Activated naive CD8-positive, alpha-beta T cell treated with anti-CD3 and anti-CD28 coated beads, Interleukin-2, amount 50 U/mL, for 24 hours (primary cell): Measurements from ENCODE around the gene MUC5B.
"Not testable (repeated sequence)": the region's sequence is repeated elsewhere in the genome, so short reads cannot be mapped to it uniquely, and the experiment has no call there.

Experiments
- ATAC-seq: fragments of 150-1000 bp; cut with Tn5 transposase; one replicate; pipeline ENCODE4 v1.10.0; 2021
- DNase-seq: peaks from one replicate; pipeline ENCODE4 v3.0.0; 2021
- H3K27ac Mint-ChIP-seq: one replicate; pipeline ENCODE4 v1.8.0; 2021; ENCODE audit warnings: mild to moderate bottlenecking, mixed read lengths
- H3K27me3 Mint-ChIP-seq: one replicate; pipeline ENCODE4 v1.8.0; 2021; ENCODE audit warnings: mixed read lengths
- H3K36me3 Mint-ChIP-seq: one replicate; pipeline ENCODE4 v1.8.0; 2021; ENCODE audit warnings: low read depth, mixed read lengths
- H3K4me1 Mint-ChIP-seq: one replicate; pipeline ENCODE4 v1.8.0; 2021; ENCODE audit warnings: mixed read lengths
- H3K4me3 Mint-ChIP-seq: one replicate; pipeline ENCODE4 v1.8.0; 2021; ENCODE audit warnings: mild to moderate bottlenecking, moderate library complexity, mixed read lengths
- H3K9me3 Mint-ChIP-seq: one replicate; pipeline ENCODE4 v1.8.0; 2021; ENCODE audit warnings: mixed read lengths

The MUC5B gene

GRCh38 chr11:1206391-1207271 lies 16.2 kb upstream of the MUC5B start:
- peaks cover 7% of the 10 kb centered on the region for H3K27me3 Mint-ChIP-seq

GRCh38 chr11:1207401-1208143 lies 15.3 kb upstream of the MUC5B start:
- no peaks in the 10 kb centered on the region for H3K4me1 Mint-ChIP-seq
- H3K36me3 Mint-ChIP-seq = peaks cover 2% of the 10 kb centered on the region
- peaks cover 16% of the 10 kb centered on the region for H3K9me3 Mint-ChIP-seq
- no peak overlapping the region for H3K4me3 Mint-ChIP-seq
- H3K27ac Mint-ChIP-seq = no peak overlapping the region
- DNase-seq (no peak), ATAC-seq (no peak)
- peaks cover 9% of the 10 kb centered on the region for H3K27me3 Mint-ChIP-seq

More at GRCh38 chr11:1206391-1207271, 16.2 kb upstream of the MUC5B start:
- peaks cover 2% of the 10 kb centered on the region for H3K36me3 Mint-ChIP-seq
- no peak overlapping the region for H3K27ac Mint-ChIP-seq
- peaks cover 7% of the 10 kb centered on the region for H3K9me3 Mint-ChIP-seq
- no peak overlapping the region for H3K4me3 Mint-ChIP-seq
- H3K4me1 Mint-ChIP-seq = no peaks in the 10 kb centered on the region
- DNase-seq = no peak
- ATAC-seq = no peak

- no peak overlapping the region for H3K4me3 Mint-ChIP-seq
Measured at GRCh38 chr11:1208144-1208393, 14.8 kb upstream of the MUC5B start.

GRCh38 chr11:1208394-1209261 lies 14.2 kb upstream of the MUC5B start:
- no peak overlapping the region for H3K27ac Mint-ChIP-seq
- no peaks in the 10 kb centered on the region for H3K4me1 Mint-ChIP-seq
- peaks cover 5% of the 10 kb centered on the region for H3K36me3 Mint-ChIP-seq
- peaks cover 14% of the 10 kb centered on the region for H3K27me3 Mint-ChIP-seq
- ATAC-seq (no peak), DNase-seq (no peak)
- no peak overlapping the region for H3K4me3 Mint-ChIP-seq
- peaks cover 25% of the 10 kb centered on the region for H3K9me3 Mint-ChIP-seq

More at GRCh38 chr11:1208144-1208393, 14.8 kb upstream of the MUC5B start:
- peaks cover 10% of the 10 kb centered on the region for H3K27me3 Mint-ChIP-seq
- H3K4me1 Mint-ChIP-seq = no peaks in the 10 kb centered on the region
- H3K9me3 Mint-ChIP-seq = peaks cover 19% of the 10 kb centered on the region
- H3K36me3 Mint-ChIP-seq = peaks cover 3% of the 10 kb centered on the region
- no peak for DNase-seq
- H3K27ac Mint-ChIP-seq = no peak overlapping the region
- no peak for ATAC-seq

GRCh38 chr11:1209371-1210057 lies 13.4 kb upstream of the MUC5B start:
- no peak overlapping the region for H3K27ac Mint-ChIP-seq

GRCh38 chr11:1211838-1212237 lies 11.0 kb upstream of the MUC5B start:
- Mint-ChIP-seq H3K36me3 (peaks cover 5% of the 10 kb centered on the region), H3K4me3 (no peak overlapping the region), H3K27me3 (peaks cover 20% of the 10 kb centered on the region), H3K27ac (no peak overlapping the region), H3K4me1 (no peaks in the 10 kb centered on the region), H3K9me3 (peaks cover 26% of the 10 kb centered on the region)
- no peak for DNase-seq
- ATAC-seq = no peak

More at GRCh38 chr11:1209371-1210057, 13.4 kb upstream of the MUC5B start:
- no peak for ATAC-seq
- no peak for DNase-seq
- peaks cover 5% of the 10 kb centered on the region for H3K36me3 Mint-ChIP-seq
- H3K4me1 Mint-ChIP-seq = no peaks in the 10 kb centered on the region
- no peak overlapping the region for H3K4me3 Mint-ChIP-seq
- peaks cover 16% of the 10 kb centered on the region for H3K27me3 Mint-ChIP-seq
- peaks cover 26% of the 10 kb centered on the region for H3K9me3 Mint-ChIP-seq

- H3K4me1 Mint-ChIP-seq, H3K36me3 Mint-ChIP-seq, H3K27ac Mint-ChIP-seq, DNase-seq, H3K4me3 Mint-ChIP-seq, ATAC-seq: not testable (repeated sequence)
- Mint-ChIP-seq H3K27me3 (peaks cover 16% of the 10 kb centered on the region), H3K9me3 (peaks cover 26% of the 10 kb centered on the region)
Measured at GRCh38 chr11:1215826-1216225, 7.0 kb upstream of the MUC5B start.

GRCh38 chr11:1217151-1217550 lies 5.7 kb upstream of the MUC5B start:
- no peak for DNase-seq
- Mint-ChIP-seq H3K36me3 (peaks cover 3% of the 10 kb centered on the region), H3K4me3 (no peak overlapping the region), H3K4me1 (no peaks in the 10 kb centered on the region), H3K27ac (no peak overlapping the region), H3K9me3 (peaks cover 14% of the 10 kb centered on the region), H3K27me3 (peaks cover 18% of the 10 kb centered on the region)
- no peak for ATAC-seq

GRCh38 chr11:1218256-1218787 lies 4.5 kb upstream of the MUC5B start:
- no peak for DNase-seq
- Mint-ChIP-seq H3K27me3 (peaks cover 12% of the 10 kb centered on the region), H3K36me3 (no peaks in the 10 kb centered on the region), H3K4me1 (no peaks in the 10 kb centered on the region), H3K4me3 (no peak overlapping the region), H3K9me3 (peaks cover 4% of the 10 kb centered on the region), H3K27ac (no peak overlapping the region)
- no peak for ATAC-seq

GRCh38 chr11:1218788-1219445 lies 3.9 kb upstream of the MUC5B start:
- Mint-ChIP-seq H3K4me3 (no peak overlapping the region), H3K27me3 (peaks cover 10% of the 10 kb centered on the region), H3K36me3 (no peaks in the 10 kb centered on the region), H3K27ac (no peak overlapping the region), H3K4me1 (no peaks in the 10 kb centered on the region), H3K9me3 (no peaks in the 10 kb centered on the region)
- ATAC-seq = no peak
- DNase-seq = no peak

GRCh38 chr11:1219446-1219833 lies 3.4 kb upstream of the MUC5B start:
- ATAC-seq (no peak), DNase-seq (no peak)
- Mint-ChIP-seq H3K36me3 (no peaks in the 10 kb centered on the region), H3K4me1 (no peaks in the 10 kb centered on the region), H3K27ac (no peak overlapping the region), H3K4me3 (no peak overlapping the region), H3K27me3 (peaks cover 10% of the 10 kb centered on the region), H3K9me3 (no peaks in the 10 kb centered on the region)

- H3K36me3 Mint-ChIP-seq = no peaks in the 10 kb centered on the region
- peaks cover 7% of the 10 kb centered on the region for H3K27me3 Mint-ChIP-seq
- H3K4me1 Mint-ChIP-seq = no peaks in the 10 kb centered on the region
- H3K4me3 Mint-ChIP-seq = no peak overlapping the region
- H3K27ac Mint-ChIP-seq = no peak overlapping the region
- ATAC-seq (no peak), DNase-seq (no peak)
- H3K9me3 Mint-ChIP-seq = no peaks in the 10 kb centered on the region
Measured at GRCh38 chr11:1219834-1220815, 2.7 kb upstream of the MUC5B start.
